ENCODE measurements around the gene CGB5. TPM values are rescaled to one million over a fixed set of nuclear protein-coding genes. Genes with fewer than 3 reads are reported as not detected.
A peak's percentile ranks its signal among the peaks of the same experiment; 100 is the strongest.

The CGB5 gene
- total and polyA plus RNA-seq, 9 of the 15 experiments (the other 6 are each of a cell fraction or from before 2014, with no cell fraction given), result not detected

DNA sequence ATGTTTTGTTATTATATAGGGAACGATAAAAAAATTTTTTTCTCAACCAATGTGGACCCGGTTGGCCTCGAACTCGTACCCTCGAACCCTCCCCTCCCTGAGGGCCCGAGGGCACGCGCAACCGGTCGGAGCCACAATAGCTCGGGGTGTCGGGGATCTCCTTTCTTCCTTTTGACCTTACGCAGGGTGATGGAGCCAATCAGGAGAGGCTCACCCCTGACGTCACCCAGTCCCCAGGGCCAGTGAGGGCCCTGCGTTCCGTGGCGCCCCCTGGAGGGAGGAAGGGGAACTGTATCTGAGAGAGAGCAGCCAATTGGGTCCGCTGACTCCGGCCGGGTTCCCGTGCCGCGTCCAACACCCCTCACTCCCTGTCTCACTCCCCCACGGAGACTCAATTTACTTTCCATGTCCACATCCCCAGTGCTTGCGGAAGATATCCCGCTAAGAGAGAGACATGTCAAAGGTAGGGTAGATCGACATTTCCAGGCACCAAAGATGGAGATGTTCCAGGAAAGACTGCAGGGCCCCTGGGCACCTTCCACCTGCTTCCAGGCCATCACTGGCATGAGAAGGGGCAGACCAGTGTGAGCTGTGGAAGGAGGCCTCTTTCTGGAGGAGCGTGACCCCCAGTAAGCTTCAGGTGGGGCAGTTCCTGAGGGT is 11.9 kb upstream of the CGB5 start, which contains the start of gene CGB2 (continued):
- TF ChIP-seq, protein P1, sequence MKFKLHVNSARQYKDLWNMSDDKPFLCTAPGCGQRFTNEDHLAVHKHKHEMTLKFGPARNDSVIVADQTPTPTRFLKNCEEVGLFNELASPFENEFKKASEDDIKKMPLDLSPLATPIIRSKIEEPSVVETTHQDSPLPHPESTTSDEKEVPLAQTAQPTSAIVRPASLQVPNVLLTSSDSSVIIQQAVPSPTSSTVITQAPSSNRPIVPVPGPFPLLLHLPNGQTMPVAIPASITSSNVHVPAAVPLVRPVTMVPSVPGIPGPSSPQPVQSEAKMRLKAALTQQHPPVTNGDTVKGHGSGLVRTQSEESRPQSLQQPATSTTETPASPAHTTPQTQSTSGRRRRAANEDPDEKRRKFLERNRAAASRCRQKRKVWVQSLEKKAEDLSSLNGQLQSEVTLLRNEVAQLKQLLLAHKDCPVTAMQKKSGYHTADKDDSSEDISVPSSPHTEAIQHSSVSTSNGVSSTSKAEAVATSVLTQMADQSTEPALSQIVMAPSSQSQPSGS (CRISPR knock-in tag; IDR thresholded peaks at IDR 0.05), result peak; percentile 67; the same call in 1 of the 2 replicates
- TF ChIP-seq, protein P2, sequence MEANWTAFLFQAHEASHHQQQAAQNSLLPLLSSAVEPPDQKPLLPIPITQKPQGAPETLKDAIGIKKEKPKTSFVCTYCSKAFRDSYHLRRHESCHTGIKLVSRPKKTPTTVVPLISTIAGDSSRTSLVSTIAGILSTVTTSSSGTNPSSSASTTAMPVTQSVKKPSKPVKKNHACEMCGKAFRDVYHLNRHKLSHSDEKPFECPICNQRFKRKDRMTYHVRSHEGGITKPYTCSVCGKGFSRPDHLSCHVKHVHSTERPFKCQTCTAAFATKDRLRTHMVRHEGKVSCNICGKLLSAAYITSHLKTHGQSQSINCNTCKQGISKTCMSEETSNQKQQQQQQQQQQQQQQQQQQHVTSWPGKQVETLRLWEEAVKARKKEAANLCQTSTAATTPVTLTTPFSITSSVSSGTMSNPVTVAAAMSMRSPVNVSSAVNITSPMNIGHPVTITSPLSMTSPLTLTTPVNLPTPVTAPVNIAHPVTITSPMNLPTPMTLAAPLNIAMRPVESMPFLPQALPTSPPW (CRISPR knock-in tag; IDR thresholded peaks at IDR 0.05), result peak; percentile 25; the same call in 1 of the 2 replicates
- TF ChIP-seq FOXK2 (conservative IDR thresholded peaks at IDR 0.05 in 1 of 2, IDR thresholded peaks at IDR 0.05 in 1 of 2; ENCODE audit: low read depth in 2 of 2) (0 out of 4 replicates have a peak, but pooled peaks of 1 of the 2 experiments have one; percentile 19), KLF16 (IDR thresholded peaks at IDR 0.05) (0 out of 2 replicates have a peak, but pooled peaks have one; percentile 22), ETV5 (CRISPR knock-in tag; IDR thresholded peaks at IDR 0.05; ENCODE audit: low read depth) (peak; percentile 33; the same call in 1 of the 2 replicates)
- TF ChIP-seq, protein P3, sequence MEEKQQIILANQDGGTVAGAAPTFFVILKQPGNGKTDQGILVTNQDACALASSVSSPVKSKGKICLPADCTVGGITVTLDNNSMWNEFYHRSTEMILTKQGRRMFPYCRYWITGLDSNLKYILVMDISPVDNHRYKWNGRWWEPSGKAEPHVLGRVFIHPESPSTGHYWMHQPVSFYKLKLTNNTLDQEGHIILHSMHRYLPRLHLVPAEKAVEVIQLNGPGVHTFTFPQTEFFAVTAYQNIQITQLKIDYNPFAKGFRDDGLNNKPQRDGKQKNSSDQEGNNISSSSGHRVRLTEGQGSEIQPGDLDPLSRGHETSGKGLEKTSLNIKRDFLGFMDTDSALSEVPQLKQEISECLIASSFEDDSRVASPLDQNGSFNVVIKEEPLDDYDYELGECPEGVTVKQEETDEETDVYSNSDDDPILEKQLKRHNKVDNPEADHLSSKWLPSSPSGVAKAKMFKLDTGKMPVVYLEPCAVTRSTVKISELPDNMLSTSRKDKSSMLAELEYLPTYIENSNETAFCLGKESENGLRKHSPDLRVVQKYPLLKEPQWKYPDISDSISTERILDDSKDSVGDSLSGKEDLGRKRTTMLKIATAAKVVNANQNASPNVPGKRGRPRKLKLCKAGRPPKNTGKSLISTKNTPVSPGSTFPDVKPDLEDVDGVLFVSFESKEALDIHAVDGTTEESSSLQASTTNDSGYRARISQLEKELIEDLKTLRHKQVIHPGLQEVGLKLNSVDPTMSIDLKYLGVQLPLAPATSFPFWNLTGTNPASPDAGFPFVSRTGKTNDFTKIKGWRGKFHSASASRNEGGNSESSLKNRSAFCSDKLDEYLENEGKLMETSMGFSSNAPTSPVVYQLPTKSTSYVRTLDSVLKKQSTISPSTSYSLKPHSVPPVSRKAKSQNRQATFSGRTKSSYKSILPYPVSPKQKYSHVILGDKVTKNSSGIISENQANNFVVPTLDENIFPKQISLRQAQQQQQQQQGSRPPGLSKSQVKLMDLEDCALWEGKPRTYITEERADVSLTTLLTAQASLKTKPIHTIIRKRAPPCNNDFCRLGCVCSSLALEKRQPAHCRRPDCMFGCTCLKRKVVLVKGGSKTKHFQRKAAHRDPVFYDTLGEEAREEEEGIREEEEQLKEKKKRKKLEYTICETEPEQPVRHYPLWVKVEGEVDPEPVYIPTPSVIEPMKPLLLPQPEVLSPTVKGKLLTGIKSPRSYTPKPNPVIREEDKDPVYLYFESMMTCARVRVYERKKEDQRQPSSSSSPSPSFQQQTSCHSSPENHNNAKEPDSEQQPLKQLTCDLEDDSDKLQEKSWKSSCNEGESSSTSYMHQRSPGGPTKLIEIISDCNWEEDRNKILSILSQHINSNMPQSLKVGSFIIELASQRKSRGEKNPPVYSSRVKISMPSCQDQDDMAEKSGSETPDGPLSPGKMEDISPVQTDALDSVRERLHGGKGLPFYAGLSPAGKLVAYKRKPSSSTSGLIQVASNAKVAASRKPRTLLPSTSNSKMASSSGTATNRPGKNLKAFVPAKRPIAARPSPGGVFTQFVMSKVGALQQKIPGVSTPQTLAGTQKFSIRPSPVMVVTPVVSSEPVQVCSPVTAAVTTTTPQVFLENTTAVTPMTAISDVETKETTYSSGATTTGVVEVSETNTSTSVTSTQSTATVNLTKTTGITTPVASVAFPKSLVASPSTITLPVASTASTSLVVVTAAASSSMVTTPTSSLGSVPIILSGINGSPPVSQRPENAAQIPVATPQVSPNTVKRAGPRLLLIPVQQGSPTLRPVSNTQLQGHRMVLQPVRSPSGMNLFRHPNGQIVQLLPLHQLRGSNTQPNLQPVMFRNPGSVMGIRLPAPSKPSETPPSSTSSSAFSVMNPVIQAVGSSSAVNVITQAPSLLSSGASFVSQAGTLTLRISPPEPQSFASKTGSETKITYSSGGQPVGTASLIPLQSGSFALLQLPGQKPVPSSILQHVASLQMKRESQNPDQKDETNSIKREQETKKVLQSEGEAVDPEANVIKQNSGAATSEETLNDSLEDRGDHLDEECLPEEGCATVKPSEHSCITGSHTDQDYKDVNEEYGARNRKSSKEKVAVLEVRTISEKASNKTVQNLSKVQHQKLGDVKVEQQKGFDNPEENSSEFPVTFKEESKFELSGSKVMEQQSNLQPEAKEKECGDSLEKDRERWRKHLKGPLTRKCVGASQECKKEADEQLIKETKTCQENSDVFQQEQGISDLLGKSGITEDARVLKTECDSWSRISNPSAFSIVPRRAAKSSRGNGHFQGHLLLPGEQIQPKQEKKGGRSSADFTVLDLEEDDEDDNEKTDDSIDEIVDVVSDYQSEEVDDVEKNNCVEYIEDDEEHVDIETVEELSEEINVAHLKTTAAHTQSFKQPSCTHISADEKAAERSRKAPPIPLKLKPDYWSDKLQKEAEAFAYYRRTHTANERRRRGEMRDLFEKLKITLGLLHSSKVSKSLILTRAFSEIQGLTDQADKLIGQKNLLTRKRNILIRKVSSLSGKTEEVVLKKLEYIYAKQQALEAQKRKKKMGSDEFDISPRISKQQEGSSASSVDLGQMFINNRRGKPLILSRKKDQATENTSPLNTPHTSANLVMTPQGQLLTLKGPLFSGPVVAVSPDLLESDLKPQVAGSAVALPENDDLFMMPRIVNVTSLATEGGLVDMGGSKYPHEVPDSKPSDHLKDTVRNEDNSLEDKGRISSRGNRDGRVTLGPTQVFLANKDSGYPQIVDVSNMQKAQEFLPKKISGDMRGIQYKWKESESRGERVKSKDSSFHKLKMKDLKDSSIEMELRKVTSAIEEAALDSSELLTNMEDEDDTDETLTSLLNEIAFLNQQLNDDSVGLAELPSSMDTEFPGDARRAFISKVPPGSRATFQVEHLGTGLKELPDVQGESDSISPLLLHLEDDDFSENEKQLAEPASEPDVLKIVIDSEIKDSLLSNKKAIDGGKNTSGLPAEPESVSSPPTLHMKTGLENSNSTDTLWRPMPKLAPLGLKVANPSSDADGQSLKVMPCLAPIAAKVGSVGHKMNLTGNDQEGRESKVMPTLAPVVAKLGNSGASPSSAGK (IDR thresholded peaks at IDR 0.05), result peak; percentile 52
- TF ChIP-seq, protein P4, sequence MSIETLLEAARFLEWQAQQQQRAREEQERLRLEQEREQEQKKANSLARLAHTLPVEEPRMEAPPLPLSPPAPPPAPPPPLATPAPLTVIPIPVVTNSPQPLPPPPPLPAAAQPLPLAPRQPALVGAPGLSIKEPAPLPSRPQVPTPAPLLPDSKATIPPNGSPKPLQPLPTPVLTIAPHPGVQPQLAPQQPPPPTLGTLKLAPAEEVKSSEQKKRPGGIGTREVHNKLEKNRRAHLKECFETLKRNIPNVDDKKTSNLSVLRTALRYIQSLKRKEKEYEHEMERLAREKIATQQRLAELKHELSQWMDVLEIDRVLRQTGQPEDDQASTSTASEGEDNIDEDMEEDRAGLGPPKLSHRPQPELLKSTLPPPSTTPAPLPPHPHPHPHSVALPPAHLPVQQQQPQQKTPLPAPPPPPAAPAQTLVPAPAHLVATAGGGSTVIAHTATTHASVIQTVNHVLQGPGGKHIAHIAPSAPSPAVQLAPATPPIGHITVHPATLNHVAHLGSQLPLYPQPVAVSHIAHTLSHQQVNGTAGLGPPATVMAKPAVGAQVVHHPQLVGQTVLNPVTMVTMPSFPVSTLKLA (conservative IDR thresholded peaks at IDR 0.05), result peak in 1 of 2 experiments; percentile 38; a peak in 1 of 4 replicates
- TF ChIP-seq, protein P5, sequence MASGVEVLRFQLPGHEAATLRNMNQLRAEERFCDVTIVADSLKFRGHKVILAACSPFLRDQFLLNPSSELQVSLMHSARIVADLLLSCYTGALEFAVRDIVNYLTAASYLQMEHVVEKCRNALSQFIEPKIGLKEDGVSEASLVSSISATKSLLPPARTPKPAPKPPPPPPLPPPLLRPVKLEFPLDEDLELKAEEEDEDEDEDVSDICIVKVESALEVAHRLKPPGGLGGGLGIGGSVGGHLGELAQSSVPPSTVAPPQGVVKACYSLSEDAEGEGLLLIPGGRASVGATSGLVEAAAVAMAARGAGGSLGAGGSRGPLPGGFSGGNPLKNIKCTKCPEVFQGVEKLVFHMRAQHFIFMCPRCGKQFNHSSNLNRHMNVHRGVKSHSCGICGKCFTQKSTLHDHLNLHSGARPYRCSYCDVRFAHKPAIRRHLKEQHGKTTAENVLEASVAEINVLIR (CRISPR knock-in tag; IDR thresholded peaks at IDR 0.05), result peak; percentile 81

Data from K562 (cell line).